ENCODE measurements around the gene MRPS35.

The MRPS35 gene

DNA sequence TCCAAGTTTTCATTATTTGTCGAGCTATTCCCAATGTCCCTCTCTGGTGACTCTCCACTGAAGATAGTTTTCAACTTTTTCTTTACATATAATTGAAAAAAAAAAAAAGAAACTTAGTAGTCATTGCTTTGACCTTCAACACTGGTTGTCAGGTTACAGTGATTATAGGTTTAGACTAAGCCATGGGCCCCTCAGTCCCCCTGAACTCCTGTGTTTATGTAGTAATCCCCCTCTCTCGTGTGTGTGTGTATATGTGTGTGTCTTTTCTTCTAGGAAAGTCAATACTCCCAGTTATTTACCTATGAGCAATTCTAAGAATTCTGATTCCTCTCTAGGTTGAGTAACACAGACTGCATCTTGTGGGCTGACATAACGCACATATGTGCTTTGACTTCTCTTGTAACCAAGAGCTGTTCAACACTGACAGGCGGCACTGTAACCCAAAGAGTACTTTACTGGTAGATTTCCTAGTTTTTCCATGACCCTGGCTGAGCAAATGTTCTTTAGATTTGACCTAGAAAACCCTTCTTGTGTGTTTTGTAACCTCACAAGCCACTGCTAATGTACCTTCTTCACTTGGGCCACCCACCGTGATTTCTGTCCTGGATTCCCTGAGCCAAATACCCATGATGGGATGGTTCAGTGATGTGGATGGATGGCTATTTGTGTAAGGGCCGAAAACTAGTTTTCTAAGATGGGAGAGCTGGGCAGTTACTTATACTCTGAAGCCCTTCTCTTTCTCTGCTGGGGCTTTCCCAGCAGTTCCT, 84.4 kb downstream of the MRPS35 start:
- H3K4me3 ChIP-seq (ENCODE audit: low read depth, low read length): no peak overlapping the region
- DNase-seq (ENCODE audit: low read depth): peak; percentile 43
- TF ChIP-seq, protein P1, sequence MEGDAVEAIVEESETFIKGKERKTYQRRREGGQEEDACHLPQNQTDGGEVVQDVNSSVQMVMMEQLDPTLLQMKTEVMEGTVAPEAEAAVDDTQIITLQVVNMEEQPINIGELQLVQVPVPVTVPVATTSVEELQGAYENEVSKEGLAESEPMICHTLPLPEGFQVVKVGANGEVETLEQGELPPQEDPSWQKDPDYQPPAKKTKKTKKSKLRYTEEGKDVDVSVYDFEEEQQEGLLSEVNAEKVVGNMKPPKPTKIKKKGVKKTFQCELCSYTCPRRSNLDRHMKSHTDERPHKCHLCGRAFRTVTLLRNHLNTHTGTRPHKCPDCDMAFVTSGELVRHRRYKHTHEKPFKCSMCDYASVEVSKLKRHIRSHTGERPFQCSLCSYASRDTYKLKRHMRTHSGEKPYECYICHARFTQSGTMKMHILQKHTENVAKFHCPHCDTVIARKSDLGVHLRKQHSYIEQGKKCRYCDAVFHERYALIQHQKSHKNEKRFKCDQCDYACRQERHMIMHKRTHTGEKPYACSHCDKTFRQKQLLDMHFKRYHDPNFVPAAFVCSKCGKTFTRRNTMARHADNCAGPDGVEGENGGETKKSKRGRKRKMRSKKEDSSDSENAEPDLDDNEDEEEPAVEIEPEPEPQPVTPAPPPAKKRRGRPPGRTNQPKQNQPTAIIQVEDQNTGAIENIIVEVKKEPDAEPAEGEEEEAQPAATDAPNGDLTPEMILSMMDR (conservative IDR thresholded peaks at IDR 0.05; ENCODE audit: low read depth, low read length): no peak

DNA sequence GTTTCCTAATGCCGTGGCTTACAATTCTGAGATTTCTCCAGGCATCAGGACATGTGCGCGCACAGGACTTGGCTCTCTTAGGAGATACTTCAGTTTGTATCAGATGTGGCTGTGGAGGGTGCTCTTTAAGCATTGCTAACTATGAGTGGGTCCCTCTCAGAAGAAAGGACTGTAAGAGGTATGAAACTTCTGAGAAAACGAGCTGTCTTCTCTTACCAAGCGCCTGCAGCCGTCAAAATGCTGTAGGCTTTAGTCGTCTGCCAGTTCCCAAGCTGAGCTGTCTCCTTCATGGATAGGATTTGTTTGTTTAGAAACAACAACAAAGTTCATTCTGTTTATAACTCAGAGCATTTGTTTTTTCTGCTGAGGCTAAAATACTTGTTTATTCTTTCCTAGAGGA, 85.5 kb downstream of the MRPS35 start:
- H3K4me3 ChIP-seq (ENCODE audit: low read depth, low read length): no peak overlapping the region
- TF ChIP-seq, protein P1 (conservative IDR thresholded peaks at IDR 0.05; ENCODE audit: low read depth, low read length): no peak
- no peak for DNase-seq (ENCODE audit: low read depth)

DNA sequence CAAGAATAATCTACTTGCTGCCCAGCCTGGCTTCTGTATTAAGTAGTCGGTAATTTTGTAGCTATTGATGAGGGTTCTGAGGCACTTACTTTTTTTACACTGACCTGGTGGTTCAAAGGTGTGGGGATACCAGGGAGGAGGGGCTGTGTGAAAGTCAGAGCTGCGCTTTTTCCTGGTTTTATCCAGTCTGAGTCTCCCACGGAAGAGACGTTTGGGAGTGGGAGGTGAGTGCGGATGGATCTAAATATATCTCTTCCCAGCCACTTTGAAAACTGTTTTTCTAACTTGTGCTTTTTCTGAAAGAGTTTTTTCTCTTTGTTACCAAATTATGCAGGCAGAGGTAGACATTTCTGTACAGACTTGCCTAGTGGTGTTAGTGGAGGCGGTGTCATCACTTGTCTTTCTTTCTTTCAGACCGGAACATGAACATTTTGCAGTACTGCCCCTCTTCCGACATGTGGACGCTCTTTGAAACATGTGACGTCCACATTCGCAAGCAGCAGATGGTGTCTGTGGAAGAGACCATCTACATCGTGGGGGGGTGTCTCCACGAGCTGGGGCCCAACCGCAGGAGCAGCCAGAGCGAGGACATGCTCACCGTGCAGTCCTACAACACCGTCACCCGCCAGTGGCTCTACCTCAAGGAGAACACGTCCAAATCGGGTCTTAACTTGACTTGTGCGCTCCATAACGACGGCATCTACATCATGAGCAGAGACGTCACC, 86.8 kb downstream of the MRPS35 start:
- H3K4me3 ChIP-seq (ENCODE audit: low read depth, low read length): no peak overlapping the region
- TF ChIP-seq, protein P1 (conservative IDR thresholded peaks at IDR 0.05; ENCODE audit: low read depth, low read length): no peak
- DNase-seq (ENCODE audit: low read depth): no peak

DNA sequence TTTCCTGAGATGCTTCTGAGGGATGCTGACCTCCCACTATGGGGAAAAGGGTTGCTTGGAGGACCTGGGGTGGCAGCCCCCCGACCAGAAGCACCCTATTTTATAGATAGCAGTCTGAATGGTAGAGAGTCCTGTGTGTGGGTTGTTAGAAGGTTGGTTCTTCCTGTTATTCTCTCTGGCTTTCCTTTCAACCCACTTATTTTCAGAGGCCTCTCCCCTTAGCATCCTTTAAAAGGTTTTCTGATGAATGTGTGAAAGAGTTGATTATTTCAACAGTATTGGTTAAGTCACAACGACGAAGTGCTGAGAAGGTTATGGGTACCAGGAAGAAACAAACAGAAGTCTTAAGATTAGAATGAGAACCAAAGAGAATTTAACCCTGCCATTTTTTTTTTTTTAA, 90.2 kb downstream of the MRPS35 start:
- TF ChIP-seq, protein P1 (conservative IDR thresholded peaks at IDR 0.05; ENCODE audit: low read depth, low read length): no peak
- no peak overlapping the region for H3K4me3 ChIP-seq (ENCODE audit: low read depth, low read length)
- no peak for DNase-seq (ENCODE audit: low read depth)

DNA sequence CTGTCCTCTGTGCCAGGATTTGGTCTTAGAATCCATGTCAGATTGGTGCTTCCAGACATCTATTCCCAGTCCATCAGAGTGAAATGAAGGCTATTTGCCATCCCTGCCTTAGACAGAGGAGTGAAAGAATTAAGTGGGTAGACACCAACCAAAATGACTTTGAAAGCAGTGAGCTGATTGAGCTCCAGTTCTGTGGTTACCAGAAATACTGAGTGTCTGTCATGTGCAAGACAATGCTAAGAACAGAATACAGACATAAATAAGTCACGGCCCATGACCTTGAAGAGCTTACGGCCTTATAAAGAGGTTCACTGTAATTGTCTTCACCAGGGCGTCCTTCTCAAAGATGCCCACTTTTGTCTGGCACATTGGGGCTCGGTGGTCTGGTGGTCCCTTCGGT, 91.0 kb downstream of the MRPS35 start:
- no peak overlapping the region for H3K4me3 ChIP-seq (ENCODE audit: low read depth, low read length)
- DNase-seq (ENCODE audit: low read depth): no peak
- TF ChIP-seq, protein P1 (conservative IDR thresholded peaks at IDR 0.05; ENCODE audit: low read depth, low read length): no peak

DNA sequence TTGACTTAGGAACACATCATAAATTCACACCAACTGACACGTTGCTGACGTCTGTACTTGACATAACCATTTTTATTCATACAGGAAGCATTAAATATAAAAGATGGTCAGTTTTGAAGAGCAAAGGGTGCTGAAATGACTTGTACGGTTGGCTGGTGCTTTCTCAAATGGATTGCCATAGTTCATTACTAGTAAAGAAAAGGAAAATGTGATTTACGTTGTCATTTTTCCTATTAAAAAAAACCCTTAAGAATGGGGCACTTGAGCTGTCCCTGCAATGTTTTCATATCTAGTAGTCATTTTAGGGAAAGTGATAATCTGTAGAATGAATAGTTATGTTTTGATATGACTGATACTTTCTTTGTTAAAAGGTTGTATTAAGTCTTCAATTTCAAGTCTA, 91.9 kb downstream of the MRPS35 start:
- TF ChIP-seq, protein P1 (conservative IDR thresholded peaks at IDR 0.05; ENCODE audit: low read depth, low read length): no peak
- DNase-seq (ENCODE audit: low read depth): no peak
- H3K4me3 ChIP-seq (ENCODE audit: low read depth, low read length): no peak overlapping the region
